Left hindlimb (tissue), 1 donor: ENCODE measurements around the gene PGM5.

Experiments
- DNase-seq: peaks from one replicate; pipeline ENCODE4 v3.0.0-alpha.2; 2018

The PGM5 gene

DNA sequence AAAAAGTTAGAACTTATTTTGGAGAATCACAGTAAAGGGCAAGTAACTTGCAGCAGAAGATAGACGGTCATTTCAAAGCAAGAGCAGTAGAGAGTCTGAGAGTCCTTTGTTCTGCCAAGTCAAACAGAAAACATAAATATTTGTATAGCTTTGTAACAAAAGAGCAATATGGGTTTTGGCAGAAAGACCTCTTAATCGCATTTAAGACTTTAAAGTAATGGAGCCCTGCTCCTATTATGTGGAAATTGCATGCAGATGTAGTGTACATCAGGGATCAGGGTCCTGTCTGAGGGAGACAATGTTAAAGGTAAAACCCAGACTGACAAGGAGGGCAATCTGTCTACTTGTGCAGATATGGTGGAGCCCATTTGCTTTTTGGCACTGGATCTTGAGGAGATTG is 87.2 kb downstream of the PGM5 start:
- DNase-seq: no peak

- peak; percentile 31 for DNase-seq
Observed at GRCh38 chr9:68446836-68447235, 90.4 kb downstream of the PGM5 start.

GRCh38 chr9:68447611-68448010 is 91.2 kb downstream of the PGM5 start:
- DNase-seq: no peak

GRCh38 chr9:68454579-68455334 is 98.3 kb downstream of the PGM5 start:
- no peak for DNase-seq

DNA sequence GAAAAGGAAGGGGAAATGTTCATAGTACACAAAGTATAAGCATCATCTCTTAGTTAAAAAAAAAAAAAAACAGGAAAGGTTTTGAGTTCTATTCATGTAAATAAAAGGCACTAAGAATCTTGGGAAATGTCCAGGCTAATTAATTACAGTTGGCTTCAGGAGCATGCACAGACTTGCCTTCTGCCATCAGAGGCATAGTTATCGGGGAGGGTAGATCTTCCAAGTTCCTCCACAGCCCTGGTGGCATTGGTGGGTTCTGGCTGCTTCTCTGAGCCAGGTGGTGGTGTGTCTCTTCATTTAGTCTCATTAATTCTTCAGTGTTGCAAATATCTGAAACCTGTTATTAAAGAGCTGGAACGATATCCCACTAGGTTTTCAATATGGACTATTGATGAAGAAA is 99.0 kb downstream of the PGM5 start:
- no peak for DNase-seq

- no peak for DNase-seq
Observed at GRCh38 chr9:68457803-68458202, 101.4 kb downstream of the PGM5 start.

GRCh38 chr9:68458918-68459317 is 102.5 kb downstream of the PGM5 start:
- no peak for DNase-seq

GRCh38 chr9:68462105-68462775 is 105.8 kb downstream of the PGM5 start:
- no peak for DNase-seq

- no peak for DNase-seq
Observed at GRCh38 chr9:68470067-68470466, 113.7 kb downstream of the PGM5 start.

- no peak for DNase-seq
Observed at GRCh38 chr9:68470634-68471033, 114.2 kb downstream of the PGM5 start.

DNA sequence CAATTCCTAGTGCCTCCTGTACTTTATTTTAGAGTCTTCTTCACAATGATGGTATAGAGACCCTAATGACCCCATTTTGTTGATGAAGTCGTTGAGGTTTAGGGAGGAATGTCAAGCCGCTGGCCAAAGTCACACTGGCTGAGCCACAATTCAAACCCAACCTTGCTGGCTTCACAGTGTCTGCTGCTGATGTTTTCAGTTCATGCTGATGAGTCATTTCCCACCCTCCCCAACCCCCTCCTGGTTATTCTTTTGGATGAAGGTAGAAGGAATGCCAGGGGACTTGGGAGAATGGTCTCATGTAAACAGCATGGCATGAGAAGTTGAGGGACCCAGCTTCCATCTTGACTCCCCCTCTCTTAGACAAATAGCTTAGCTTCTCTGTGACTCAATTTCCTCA is 115.7 kb downstream of the PGM5 start:
- no peak for DNase-seq

GRCh38 chr9:68473790-68474189 is 117.4 kb downstream of the PGM5 start:
- no peak for DNase-seq

DNA sequence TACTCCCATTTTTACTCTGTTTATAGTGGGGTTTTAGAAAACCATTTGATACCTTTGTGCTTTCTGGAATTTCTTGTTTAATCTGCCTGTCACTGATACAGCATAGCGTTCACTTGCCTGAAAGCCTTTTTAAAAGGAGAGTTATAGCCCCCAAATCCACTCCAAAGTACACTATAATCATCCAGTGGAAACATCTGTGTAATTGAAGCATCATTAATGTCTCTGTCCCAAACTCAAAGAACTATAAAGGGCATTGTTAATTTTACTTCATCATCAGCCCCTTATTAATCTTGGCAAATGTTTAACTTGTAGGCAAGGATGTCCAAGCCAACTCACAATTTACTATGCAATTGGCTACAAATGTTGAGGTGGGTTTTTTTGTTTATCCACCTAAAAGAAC is 120.0 kb downstream of the PGM5 start:
- no peak for DNase-seq

DNA sequence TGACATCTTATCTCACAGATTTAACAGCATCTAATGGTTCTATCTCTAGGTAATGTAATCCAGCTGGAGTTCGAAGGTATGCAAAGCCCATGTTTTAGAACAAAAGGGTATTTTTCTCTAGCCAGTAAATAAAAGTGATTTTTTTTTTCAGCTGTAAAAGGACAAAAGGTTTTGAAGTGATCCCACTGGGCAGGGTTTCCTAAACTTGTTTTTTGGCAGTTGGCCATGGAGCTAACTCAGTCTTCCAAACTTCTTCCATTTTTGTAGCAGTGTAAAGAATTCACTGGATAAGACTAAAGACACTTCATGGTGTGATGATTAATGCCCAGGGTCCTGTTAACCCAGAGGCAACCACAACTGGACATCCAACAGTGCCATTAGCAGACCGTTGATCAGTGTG is 120.4 kb downstream of the PGM5 start:
- no peak for DNase-seq

- DNase-seq: no peak
Observed at GRCh38 chr9:68480807-68481206, 124.4 kb downstream of the PGM5 start.

DNA sequence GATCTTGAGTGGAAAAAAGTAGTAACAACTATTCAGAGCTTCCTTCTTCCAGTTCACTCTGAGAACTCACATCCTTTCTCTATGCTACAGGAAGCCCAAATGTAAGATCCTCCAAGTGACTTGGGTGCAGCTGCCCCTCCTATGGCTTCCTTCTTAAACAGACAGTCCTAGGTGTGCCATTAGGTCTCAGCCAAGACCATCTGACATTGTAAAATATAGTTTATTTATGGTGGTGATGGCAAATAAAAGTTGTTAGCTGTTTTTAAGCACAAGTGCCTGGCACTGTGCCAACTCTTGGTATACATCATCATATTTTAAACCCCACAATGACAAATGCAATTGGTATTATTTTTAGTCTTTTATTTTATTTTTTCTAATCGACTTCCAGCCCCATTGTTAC is 126.1 kb downstream of the PGM5 start:
- DNase-seq: no peak

DNA sequence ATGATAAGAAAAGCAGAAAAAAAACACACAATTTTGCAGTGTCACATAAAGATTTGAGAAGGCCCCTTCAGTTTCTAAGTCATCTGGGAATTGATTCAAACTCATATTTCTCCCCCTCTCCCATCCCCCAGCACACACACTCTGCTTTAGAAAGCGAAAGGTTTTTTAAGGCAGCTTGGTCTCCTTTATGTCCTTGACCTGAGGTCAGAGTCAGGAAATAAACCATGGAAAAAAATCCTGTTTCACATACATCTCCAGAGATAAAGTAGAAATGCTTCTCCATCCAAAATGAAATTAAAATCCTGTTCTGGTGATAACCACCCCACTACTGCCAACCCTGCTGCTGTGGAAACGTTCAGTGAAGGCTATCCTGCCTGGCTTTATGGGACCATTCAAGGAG is 131.7 kb downstream of the PGM5 start:
- DNase-seq: no peak

- DNase-seq: no peak
Observed at GRCh38 chr9:68489646-68490045, 133.2 kb downstream of the PGM5 start.

GRCh38 chr9:68492806-68493205 is 136.4 kb downstream of the PGM5 start:
- no peak for DNase-seq

DNA sequence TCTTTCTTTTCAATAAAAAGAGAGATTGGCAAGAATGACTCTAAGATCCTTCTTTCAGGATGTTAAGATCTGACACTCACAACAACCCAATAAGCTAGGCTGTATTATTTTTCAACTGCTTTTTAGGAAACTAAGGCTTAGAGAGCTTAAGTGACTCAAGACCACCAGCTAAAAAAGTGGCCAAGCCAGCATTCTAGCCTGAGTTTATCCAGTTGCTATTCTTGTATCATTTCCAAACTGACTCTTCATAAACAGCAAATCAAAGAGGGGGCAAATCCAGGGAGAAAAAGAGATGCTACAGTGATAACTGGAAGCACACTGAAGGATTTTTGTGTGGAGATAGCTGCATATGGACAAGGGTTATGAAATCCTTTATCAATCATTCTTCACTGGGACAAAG is 137.1 kb downstream of the PGM5 start:
- no peak for DNase-seq

- DNase-seq: no peak
Observed at GRCh38 chr9:68493958-68494577, 137.7 kb downstream of the PGM5 start.

- DNase-seq: no peak
Observed at GRCh38 chr9:68495247-68495646, 138.8 kb downstream of the PGM5 start.

DNA sequence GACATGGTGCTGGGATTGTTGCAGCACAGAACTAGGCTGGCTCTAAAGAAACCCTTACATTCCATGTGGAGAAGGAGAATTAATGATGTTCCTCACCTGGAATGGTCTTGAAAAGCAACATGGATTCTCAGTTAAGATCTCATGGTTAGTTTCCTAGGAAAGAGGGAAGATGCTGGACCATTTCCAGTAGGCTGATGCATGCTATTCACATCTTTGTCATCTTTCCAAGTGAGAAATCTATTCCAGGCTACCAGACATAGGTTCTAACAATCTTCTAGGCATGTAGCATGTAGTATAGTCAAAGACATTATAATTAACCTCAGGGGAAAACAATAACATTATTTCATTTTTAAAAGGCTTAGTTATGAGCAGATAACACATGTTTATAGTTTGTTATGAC is 139.9 kb downstream of the PGM5 start:
- DNase-seq: no peak

GRCh38 chr9:68497629-68498028 is 141.2 kb downstream of the PGM5 start:
- DNase-seq: no peak
